ENCODE data around the gene KRT82.
"Not testable (repeated sequence)": the region's sequence is repeated elsewhere in the genome, so short reads cannot be mapped to it uniquely, and the experiment has no call there.

The KRT82 gene

GRCh38 chr12:52410589-52411248, 4.6 kb upstream of the KRT82 start:
- DNase-seq (ENCODE audit: low spot score): not testable (repeated sequence)

- DNase-seq (ENCODE audit: low spot score): no peak
These were observed 1.8 kb upstream of the KRT82 start for GRCh38 chr12:52407918-52408317.

- DNase-seq (ENCODE audit: low spot score): no peak
These were observed 1.2 kb downstream of the KRT82 start for GRCh38 chr12:52404951-52405350.

GRCh38 chr12:52403561-52403960, 2.6 kb downstream of the KRT82 start:
- DNase-seq (ENCODE audit: low spot score): no peak

GRCh38 chr12:52402873-52403540, 3.1 kb downstream of the KRT82 start:
- DNase-seq (ENCODE audit: low spot score): no peak

- no peak for DNase-seq (ENCODE audit: low spot score)
These were observed 3.8 kb downstream of the KRT82 start for GRCh38 chr12:52402377-52402776.

- no peak for DNase-seq (ENCODE audit: low spot score)
These were observed 4.2 kb downstream of the KRT82 start for GRCh38 chr12:52401926-52402325.

- DNase-seq (ENCODE audit: low spot score): no peak
These were observed 4.6 kb downstream of the KRT82 start for GRCh38 chr12:52401526-52401925.

- DNase-seq (ENCODE audit: low spot score): no peak
These were observed 5.2 kb downstream of the KRT82 start for GRCh38 chr12:52400906-52401305.

- no peak for DNase-seq (ENCODE audit: low spot score)
These were observed 6.4 kb downstream of the KRT82 start for GRCh38 chr12:52399756-52400155.

- DNase-seq (ENCODE audit: low spot score): no peak
These were observed 8.0 kb downstream of the KRT82 start for GRCh38 chr12:52398176-52398575.

GRCh38 chr12:52396656-52397055, 9.5 kb downstream of the KRT82 start:
- DNase-seq (ENCODE audit: low spot score): no peak

- no peak for DNase-seq (ENCODE audit: low spot score)
These were observed 10.2 kb downstream of the KRT82 start for GRCh38 chr12:52395761-52396434.

GRCh38 chr12:52394836-52395405, 11.2 kb downstream of the KRT82 start:
- DNase-seq (ENCODE audit: low spot score): no peak

- DNase-seq (ENCODE audit: low spot score): no peak
These were observed 13.6 kb downstream of the KRT82 start for GRCh38 chr12:52392465-52393007.

- no peak for DNase-seq (ENCODE audit: low spot score)
These were observed 14.5 kb downstream of the KRT82 start for GRCh38 chr12:52391618-52392002.

- no peak for DNase-seq (ENCODE audit: low spot score)
These were observed 15.2 kb downstream of the KRT82 start for GRCh38 chr12:52390739-52391617.

GRCh38 chr12:52389313-52390207, 16.6 kb downstream of the KRT82 start:
- DNase-seq (ENCODE audit: low spot score): no peak

GRCh38 chr12:52387859-52388258, 18.3 kb downstream of the KRT82 start:
- no peak for DNase-seq (ENCODE audit: low spot score)

GRCh38 chr12:52385226-52385702, 20.9 kb downstream of the KRT82 start, which contains the start of gene KRT84:
Gene KRT84 (minus strand): TSS chr12:52385652. CDS start chr12:52385585, 67 bp downstream.
- no peak for DNase-seq (ENCODE audit: low spot score)

All from CD4-positive, alpha-beta T cell treated with Interleukin-2 at 100 ng/mL for 4 hours (primary cell).